Measurements from ENCODE around the gene BCL2L11.
A peak's percentile ranks its signal among the peaks of the same experiment; 100 is the strongest.

The BCL2L11 gene

DNA sequence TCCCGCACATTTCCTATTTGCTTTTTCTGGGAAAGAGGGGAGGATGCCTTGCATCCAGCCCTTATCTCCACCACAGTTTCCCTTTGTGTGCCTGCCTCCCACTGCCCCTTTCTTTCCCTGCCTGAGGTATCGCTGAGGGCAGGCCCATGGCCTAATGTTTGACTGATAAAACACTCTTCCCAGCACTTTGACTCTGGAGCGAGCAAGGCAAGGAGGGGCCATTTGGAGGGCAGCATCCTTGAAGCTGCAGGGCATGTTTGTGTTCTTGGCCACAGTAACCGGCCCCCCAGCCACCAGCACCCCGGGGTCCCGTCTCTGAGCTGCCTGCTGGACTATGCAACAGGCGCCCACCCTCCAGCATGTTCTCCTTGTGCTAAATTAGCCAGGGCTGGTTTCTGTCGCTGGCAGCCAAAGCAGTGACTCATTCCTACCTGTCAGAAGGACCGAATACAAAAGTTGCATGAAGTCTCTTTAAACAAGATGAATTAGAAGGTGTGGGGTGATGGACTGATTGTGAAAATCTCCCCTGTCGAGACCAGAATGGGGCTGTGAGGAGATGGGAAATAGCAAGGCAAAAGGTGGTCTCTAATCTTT lies 50.7 kb downstream of the BCL2L11 start:
- no peak for DNase-seq

DNA sequence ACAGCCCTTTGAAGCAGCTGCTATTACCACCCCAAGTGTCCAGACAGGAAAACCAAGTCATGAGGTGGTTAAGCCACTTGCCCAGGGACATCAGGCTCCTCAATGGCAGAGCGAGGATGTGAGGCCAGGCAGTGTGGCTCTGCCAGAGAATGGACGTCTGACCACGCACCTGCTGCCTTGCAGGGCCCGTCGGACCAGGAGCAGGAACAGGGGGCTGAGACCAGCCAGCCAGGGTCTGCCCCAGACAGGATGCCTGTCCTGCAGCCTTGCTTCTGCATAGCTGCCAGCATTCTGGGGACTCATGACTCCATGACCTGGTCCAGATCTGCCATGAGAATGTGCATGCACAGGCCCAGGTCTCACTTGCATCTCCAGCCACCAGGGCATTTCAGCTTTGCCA lies 52.0 kb downstream of the BCL2L11 start:
- DNase-seq = no peak

DNA sequence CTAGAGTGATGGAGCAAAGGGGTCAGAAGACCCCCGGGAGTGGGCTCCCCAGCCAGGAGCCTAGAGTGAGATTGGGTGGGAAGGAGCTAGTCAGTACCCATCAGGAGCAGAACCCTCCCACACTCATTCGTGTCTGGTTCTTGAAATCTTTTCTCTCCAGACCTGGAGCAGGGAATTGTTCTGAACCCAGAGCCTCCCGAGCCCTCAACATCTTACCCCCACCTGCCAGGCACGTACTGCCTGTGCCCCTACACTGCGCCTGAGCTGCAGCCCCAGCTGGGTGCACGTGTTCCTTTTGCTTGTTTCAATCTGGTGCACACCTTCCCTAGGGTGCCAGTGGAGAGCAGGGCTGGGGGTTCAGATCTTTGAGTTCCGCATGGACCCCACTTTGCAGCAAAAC lies 52.6 kb downstream of the BCL2L11 start:
- DNase-seq = no peak

DNA sequence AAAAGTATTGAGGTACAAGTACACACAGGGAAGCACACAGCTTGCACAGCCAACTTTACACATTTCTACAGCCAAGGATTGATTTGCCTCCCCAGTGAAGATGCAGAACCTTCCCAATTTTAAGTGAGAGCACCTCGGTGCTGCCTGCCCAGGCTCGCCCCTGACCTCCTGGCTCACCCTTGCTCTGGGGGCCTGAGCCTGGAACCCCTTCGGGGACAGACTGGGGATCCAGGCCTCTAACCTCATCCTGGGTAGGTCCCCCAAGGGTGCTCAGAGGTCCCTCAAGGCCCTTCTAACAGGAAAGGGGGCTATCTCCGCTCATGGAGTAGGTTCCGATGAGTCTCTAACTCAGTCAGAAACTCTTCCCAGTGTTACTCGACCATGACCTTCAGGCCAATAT lies 53.1 kb downstream of the BCL2L11 start:
- no peak for DNase-seq

DNA sequence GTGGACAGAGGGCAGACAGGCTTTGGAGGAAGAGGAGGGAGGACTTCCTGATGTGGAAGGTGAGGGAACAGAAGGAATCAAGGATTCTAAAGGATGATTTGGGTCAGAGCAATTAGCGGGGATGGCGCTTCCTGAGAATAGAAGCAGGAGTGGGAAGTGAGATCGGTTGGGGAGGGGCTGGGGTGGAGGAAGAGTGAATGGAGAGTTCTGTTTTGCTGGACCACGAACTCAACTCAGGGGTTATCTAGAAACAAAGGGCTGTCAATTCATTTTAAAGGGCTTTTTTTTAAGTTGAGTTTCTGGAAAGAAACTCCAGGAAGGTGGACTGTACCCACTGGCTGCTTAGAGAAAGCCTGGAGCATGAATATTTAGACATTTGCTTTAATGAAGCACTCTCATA lies 54.9 kb downstream of the BCL2L11 start:
- no peak for DNase-seq

DNA sequence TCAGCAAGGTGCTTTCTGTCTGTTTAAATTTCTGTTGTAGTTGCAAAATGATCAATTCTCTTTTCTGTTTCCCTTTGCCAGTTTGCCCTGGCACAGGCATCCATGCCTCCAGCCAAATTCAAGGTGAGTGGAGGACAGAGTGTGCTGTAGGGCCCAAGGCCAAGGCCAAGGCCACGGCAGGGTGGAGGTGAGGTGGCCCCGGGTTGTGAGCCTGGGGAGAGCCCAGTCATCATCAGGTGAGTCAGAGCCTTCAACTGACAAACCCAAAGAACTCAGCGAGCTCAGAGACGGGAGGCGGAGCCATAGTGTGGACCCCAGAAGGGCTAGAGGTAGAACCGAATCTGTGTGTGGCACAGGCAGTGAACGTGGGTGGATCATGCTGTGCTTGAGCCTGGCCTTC lies 55.7 kb downstream of the BCL2L11 start:
- DNase-seq = no peak

DNA sequence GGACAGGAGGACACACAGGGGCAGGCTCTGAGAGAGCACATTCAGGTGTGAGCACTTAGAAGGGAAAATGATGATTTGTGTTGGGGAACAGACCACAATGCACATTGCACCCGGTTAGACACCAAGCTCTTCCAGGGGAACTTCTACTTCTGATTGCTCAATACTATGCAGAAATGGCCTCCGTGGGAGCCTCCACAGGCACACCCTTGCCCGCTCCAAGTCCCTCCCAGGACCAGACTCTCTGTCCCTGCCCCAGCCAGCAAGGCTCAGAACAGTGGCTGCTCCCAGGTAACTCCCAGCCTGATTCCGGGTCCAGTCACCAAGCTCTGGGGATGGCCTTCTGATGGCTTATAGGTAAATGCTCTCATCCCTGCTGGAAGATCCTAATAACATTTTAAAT lies 56.2 kb downstream of the BCL2L11 start:
- DNase-seq = no peak

DNA sequence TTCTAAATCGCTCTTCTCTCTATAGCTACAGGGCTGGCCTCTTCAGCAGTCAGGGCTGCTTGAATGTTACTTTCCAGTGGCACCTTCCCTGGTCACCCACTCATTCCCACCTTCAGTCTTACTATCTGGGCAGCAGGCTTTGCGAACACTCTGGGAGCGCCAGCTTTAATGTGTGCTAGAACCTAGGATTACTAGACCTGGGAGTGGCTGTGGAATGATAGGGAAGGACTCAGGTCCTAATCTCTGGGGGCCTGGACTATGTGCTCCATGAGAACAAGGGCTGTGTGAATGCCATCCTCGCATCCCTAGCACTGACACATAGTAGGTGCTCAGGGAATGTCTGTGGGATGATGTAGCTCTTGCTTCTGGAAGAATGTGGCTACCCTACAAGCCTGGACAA lies 57.6 kb downstream of the BCL2L11 start:
- DNase-seq = no peak

DNA sequence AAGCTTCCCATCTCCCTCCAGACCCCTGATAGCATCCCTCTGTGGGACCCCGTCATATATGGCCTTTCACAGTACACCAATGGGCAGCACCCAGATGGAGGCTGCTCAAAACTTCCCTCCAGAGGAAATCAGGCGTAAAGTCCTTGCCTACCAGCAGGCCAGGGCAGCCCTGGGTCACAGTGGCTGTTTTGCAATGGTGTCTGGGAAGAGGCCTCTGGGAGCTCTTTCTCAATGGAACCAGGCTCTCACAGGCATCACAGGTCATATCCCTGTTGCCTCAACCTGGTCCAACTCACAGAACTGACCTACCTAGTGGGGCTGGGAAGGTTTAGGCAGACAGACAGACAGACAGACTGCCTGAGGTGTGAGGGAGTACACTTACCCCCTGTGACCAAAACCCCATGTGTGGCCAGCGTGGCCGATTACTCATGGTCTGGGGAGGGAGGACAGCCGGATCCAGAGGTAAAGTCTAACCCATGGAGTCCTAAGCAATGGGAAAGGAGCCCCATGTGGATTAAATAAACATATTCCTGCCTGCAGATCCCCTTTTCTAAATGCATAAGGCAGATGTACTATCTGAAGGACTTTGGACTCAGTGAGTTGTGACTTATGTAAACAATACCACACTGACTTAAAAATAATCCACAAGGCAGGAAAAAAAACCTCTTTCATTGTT lies 58.2 kb downstream of the BCL2L11 start:
- DNase-seq = no peak

DNA sequence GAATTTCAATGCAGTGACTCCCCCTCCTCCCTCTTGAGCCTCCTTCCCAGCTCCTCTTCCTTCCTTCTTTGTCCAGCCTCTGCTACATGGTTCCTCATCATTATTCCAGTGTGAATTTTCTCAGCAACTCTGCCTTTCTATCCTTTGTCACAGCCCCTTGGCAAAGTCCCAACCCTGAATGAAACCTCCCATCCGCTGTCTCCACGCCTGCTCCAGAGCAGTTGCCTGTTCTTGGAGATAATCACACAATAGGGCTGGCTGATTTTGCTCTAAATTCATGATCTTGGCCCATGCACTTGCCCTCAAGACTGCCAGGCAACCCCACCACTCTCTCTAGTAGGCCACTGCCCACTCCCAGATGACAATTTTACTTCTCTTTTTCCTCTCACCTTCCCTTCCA lies 61.4 kb downstream of the BCL2L11 start:
- DNase-seq = no peak

DNA sequence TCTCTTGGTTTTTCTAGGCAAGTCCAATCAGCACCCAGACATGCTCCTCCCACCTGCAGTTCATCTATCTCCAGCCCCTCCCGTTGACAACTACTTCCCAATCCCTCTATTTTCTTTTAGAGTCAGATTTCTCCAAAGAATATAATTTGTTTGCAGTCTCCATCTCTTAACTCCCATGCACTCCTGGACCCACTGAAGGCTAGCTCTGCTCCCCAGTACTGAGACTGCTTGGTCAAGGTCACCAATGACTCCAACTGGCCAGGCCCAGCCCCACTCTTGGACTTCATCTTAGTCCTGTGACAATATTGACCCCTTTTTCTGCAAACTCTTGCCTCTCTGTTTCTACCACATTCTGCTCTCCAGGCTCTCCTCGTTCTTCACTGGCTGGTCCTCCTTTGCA lies 62.0 kb downstream of the BCL2L11 start:
- no peak for DNase-seq

DNA sequence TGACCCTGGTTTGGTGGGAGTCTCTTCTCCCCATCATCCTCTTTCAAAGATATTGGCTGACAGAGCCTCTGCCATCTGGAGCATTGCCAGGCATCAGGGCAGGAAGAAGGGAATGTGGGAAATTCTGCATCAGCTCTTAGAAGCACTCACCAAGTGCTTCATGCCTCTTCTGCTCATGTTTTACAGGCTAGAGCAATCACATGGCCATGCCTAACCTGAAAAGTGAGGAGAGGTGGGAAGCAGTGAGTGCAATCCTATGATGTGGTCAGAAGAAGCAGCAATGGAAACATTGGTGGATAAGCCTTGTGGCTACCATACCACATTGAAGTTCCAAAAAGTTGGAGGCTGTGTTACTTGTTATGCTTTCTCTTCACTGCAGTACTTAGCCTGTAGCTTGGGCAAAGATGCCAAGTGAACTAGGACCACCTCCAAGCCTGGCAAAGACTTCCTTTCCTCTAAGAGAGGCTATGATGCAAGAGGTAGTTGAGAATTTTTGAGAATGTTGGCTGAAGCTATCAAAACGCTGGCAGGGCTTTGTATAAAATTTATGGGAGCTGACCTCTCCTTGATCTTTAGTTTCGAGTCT lies 64.1 kb downstream of the BCL2L11 start:
- no peak for DNase-seq

DNA sequence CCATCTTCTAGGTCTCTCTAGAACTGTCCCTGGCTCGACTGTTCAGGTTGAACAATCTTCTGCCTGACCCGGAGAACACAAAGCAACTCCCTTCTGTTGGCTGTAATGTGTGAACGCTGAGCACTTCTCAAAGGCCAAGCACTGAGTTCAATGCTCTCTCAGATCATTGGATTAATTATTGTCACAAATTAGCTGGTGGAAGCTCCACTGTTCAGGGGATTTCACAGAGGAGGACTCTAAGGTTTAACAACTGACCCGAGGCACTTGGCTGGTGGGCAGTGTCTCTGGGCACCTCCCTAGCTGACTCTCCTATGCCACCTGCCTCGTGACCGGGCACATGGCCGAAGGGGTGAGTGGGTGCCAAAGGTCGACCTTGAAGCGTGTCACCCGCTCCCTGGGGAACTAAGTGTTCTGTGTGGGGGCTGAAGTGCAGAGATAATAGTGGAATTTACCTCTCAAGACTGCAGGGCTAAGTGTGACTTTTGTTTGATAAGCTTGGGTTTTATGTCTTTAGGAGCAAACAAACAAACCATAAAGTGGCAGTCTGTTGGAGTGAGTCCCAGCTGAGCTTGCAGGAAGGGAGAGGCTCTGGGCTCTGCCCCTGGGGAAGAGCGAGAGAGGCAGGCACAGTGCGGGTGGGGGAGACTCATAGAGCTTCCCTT lies 64.8 kb downstream of the BCL2L11 start:
- peak in 1 of 2 experiments; percentile 28 for DNase-seq

DNA sequence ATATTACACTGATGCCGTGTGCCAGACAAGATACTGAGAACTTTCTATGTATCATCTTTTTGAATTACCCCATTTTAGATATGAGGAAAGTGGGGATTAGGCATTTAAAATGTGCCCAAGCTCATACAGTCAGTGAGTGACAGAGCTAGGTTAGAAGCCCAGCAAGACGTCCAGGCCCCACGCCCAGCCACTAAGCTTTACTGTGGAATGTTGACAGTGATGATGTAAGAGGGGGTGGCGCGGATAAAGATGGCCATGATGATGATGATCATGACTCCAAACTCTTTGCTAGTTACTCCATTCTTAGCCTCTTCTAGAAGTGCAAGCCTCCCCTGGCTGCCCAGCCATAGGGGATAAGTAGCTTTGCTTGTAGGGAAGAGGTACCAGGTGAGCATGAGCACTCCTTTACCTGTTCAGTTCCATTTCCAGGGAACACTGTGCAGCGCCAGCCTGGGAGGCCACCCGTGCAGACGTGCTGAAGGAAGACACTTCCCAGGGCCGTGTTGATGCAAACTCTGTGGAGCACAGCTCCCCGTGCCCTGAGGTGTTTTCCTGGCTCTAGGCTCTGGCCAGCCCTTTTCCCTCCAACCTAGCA lies 65.5 kb downstream of the BCL2L11 start:
- DNase-seq = no peak

DNA sequence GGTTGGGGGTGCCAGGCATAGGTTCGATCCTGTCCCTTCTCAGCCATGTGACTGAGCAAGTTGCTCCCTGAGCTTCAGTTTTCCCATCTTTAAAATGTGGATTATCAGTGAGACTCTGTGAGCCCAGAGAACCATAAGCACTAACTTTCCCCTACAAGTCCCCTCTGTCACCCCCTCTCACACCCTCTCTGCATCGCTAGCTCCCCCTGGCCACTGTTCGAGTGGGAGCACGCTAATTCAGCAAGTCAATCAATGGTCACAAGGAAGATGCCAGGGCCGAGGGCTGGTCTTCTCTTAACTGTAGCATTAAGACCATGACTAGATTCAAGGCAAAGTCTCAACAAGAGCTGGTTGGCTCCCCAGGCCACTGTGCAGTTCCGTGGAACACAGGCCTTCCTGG lies 66.2 kb downstream of the BCL2L11 start:
- no peak for DNase-seq

DNA sequence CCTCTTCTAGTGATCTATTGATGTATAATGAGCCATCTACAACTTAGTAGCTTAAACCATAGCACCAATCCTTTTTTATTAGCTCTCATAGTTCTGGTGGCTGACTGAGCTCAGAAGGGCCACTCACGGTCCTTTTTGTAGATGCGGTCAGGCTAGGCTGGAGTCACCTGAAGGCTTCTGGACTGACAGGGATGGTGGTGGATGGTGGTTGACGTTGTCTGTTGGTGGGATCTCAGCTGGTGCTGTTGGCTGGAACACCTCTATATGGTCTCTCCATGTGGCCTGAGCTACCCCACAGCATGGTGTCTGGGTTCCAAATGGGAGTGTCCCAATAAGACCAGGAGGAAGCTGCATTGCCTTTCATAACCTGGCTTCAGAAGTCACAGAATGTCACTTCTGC lies 68.0 kb downstream of the BCL2L11 start:
- no peak for DNase-seq

DNA sequence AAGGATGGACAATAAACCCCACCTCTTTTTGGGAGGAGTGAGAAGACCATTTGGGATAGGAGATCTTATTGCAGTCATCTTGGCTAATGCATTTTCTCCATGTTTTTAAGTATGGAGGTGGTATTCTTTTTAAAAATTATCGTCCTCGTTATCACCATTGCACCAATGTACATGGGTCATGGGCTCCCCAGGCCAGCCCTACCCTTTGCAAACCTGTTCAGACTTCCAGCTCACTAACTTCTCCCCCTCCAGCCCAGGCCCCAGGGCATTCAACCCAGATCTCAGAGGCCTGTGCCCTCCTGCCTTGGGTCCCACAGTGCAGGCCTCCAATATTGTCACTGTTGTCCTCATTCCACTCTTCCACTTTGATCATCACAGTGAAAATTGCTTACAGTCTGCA lies 68.4 kb downstream of the BCL2L11 start:
- no peak for DNase-seq

DNA sequence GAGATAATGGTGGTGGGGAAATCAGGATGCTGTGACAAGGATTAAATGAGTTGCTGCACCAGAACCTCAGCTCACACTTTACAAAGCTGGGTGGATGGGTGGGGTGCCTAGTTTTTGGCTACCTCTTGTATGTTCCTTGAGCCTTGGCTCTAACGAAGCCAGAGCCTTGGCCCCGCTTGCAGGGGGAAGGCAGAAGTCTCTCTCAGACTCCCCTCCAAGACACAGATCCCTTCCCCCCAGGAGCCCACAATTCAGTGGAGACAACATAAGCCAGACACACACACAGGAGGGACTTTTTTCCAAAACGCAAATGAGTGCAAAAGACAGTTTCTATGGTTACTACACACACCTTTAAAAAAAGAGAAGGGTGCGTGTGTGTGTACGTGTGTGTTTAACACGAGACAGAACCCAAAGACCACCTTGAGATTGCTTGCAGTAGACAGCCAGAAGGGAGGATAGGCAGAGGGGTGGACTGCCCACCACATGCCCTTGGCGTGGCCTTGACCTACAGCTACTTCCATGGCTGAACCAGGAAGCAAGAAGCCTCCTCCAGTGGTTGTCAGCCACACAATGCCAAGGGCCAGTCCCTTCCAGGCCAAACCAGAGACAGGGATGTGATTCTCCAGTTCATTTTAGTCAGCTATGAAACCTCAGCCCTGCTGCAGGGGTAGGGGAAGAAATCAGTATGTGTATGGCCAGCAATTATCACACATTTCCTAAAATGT lies 70.3 kb downstream of the BCL2L11 start:
- DNase-seq = no peak

DNA sequence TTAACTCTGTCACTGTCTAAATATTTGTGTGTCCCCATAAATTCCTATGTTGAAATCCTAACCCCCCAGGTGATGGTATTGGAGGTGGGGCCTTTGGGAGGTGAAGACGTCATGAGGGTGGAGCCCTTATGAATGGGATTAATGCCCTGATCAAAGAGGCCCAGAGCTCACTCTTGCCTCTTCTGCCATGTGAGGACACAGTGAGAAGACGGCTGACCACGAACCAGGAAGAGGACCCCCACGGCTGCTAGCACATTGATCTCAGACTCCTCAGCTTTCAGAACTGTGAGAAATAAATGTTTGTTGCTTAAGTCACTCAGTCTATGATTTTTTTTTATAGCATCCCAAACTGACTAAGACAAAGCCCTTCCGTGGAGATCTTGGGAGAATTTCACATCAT lies 71.2 kb downstream of the BCL2L11 start:
- no peak for DNase-seq

DNA sequence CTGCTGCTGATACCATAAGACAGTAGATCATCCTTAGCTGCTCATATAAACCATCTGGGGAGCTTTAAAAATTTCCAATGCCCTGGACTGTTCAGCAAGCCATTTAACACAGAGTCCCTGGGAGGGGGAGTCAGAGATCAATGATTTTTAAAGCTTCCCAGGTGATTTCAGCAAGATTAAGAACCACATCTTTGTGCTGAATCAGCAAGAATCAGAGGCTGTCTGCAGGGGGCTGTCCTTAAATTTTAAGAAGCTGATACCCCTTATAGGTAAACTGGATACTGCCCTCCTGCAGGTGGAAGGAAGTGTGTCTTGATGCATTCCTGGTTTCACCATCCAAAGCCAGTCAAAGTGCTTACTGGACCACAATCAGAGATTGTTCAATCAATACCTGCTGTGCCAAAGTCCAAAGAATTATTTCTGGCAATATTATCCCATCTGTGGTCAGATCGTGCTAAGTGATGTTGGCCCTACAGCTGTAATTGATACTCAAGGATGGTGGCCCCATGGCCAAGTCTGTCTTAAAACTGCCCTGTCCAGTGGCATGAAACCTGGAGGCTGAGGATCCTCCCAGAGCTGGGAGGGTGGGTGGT lies 72.2 kb downstream of the BCL2L11 start:
- no peak for DNase-seq

DNA sequence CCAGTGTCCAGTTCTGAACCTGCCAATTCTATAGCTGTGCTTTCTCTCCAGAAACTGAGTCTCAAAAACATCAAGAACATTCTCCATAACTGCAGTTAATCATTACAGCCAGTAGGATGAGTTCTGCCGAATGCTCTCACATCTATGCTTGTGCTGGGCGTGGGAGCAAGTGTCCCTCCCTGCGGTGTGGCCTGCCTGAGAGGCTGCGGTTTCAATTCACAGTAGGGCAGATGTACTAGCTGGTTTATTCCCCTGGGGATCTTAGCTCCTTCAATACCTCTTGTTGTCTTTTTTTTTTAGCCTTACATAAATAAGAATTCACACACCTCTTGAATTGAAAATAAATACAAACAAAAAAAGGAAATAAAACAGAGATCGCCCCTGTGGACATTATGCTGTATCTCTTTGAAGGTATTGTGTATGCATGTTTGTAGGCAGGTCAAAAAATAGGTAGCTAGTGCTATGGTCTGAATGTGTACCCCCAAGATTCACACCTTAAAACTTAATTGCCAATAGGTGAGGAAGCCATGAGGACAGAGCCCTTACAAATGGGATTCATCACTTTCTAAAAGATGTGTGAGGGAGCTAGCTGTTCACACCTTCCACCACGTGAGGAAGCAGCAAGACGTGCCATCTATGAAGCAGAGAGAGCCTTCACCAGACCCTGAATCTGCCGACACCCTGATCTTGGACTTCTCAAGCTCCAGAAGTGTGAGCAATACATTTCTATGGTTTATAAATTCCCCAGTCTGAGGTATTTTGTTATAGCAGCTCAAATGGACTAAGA lies 74.3 kb downstream of the BCL2L11 start:
- no peak for DNase-seq

DNA sequence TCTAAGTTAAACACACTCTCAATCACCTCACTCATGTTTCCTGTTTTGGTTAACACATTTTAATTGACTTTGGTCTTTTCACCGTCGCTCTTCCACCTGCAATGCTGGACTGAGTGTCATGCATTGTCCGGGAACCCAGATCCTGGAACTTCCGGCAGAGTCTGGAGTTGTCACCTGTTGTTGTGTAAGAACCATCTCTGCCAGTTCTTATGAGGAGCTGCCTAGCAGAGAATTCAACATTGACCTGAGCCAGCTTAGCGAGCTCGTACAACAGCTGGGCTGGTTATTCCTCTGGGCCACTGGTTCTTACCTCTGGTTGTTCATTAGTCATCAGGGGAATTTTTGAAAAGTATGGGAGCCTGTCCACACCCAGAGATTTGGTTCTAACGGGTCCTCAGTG lies 75.7 kb downstream of the BCL2L11 start:
- DNase-seq = no peak

Measured in NCI-H2081 (cell line).